ENCODE results near the gene CADM2. TPM values are rescaled to one million over a fixed set of nuclear protein-coding genes. Genes with fewer than 3 reads are reported as not detected.
"Not testable (repeated sequence)": the region's sequence is repeated elsewhere in the genome, so short reads cannot be mapped to it uniquely, and the experiment has no call there.

Gene CADM2
- total and polyA plus RNA-seq, 2 donors (not counting 3 experiments of a cell fraction or from before 2014, with no cell fraction given), result not detected

DNA sequence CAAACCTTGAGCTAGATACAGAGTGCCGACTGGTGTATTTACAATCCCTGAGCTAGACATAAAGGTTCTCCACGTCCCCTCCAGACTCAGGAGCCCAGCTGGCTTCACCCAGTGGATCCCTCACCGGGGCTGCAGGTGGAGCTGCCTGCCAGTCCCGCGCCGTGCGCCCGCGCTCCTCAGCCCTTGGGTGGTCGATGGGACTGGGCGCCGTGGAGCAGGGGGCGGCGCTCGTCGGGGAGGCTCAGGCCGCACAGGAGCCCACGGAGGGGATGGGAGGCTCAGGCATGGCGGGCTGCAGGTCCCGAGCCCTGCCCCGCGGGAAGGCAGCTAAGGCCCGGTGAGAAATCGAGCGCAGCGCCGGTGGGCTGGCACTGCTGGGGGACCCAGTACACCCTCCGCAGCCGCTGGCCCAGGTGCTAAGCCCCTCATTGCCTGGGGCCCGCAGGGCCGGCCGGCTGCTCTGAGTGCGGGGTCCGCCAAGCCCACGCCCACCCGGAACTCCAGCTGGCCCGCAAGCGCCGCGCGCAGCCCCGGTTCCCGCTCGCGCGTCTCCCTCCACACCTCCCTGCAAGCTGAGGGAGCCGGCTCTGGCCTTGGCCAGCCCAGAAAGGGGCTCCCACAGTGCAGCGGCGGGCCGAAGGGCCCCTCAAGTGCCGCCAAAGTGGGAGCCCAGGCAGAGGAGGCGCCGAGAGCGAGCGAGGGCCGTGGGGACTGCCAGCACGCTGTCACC lies 175.1 kb downstream of the CADM2 start:
- H3K79me2 ChIP-seq (ENCODE audit: control insufficient read depth, insufficient read depth, low read length); FAIRE-seq; H3K9me3 ChIP-seq (replicated peaks; ENCODE audit: control insufficient read depth, insufficient read depth, low read length); H3K36me3 ChIP-seq (ENCODE audit: control insufficient read depth in 2 of 2, extremely low read depth in 1 of 2, insufficient read depth in 2 of 2, low read length in 2 of 2); H2AFZ ChIP-seq (ENCODE audit: low read depth, low read length); DNase-seq (ENCODE audit: low read depth, low spot score); CTCF ChIA-PET; POLR2A ChIA-PET; H3K27me3 ChIP-seq (ENCODE audit: control insufficient read depth in 2 of 2, insufficient read depth in 2 of 2, low read length in 2 of 2); H3K27ac ChIP-seq (ENCODE audit: insufficient read depth, low read depth, low read length); H3K4me3 ChIP-seq (replicated peaks in 1 of 3; ENCODE audit: insufficient read depth in 1 of 3, low read depth in 1 of 3, low read length in 3 of 3); H3K4me1 ChIP-seq (ENCODE audit: control insufficient read depth, extremely low read depth, insufficient read depth, low read length); H3K9me1 ChIP-seq (replicated peaks; ENCODE audit: control insufficient read depth, extremely low read depth, insufficient read depth, low read length); BruUV-seq (replicated peaks); H3K4me2 ChIP-seq (ENCODE audit: insufficient read depth, low read length); H4K20me1 ChIP-seq (replicated peaks; ENCODE audit: control insufficient read depth, extremely low read depth, insufficient read depth, low read length); dilution Hi-C loops (cut with MboI; ENCODE audit: extremely low pct_ligation_motif_present, low sequenced_read_pairs); intact Hi-C loops (cut with micrococcal nuclease); H3K9ac ChIP-seq (replicated peaks; ENCODE audit: extremely low read depth, insufficient read depth, low read length): not testable (repeated sequence)

DNA sequence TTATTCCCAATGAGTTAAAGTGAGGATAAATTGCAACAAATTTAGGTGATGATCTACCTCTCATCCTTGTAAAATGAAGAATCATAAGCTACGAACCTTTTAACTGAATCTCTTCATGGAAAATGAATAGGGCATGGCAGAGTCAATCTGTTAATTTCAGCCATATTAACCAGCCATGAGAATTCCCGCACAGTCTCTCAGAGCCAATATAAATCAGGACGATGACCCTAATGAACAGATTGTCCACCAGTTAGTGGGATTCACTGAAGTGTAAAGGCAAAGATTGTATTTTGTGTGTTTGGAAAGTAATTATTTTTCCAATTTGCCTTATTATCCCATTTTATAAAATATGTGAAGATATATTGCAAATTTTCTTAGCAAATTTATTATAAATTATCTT lies 183.8 kb downstream of the CADM2 start:
- CTCF ChIA-PET, result no interaction called here
- DNase-seq (ENCODE audit: low read depth, low spot score) (no peak), FAIRE-seq (no peak)
- H3K9me1 ChIP-seq (replicated peaks; ENCODE audit: control insufficient read depth, extremely low read depth, insufficient read depth, low read length), result no peaks in the 10 kb centered on the region
- no peaks in the 10 kb centered on the region for H3K27me3 ChIP-seq (ENCODE audit: control insufficient read depth in 2 of 2, insufficient read depth in 2 of 2, low read length in 2 of 2)
- H3K9me3 ChIP-seq (replicated peaks; ENCODE audit: control insufficient read depth, insufficient read depth, low read length), result no peaks in the 10 kb centered on the region
- dilution Hi-C loops (cut with MboI; ENCODE audit: extremely low pct_ligation_motif_present, low sequenced_read_pairs), result no loop called here
- no peaks in the 10 kb centered on the region for H4K20me1 ChIP-seq (replicated peaks; ENCODE audit: control insufficient read depth, extremely low read depth, insufficient read depth, low read length)
- POLR2A ChIA-PET, result no interaction called here
- H3K9ac ChIP-seq (replicated peaks; ENCODE audit: extremely low read depth, insufficient read depth, low read length), result no peak overlapping the region
- H3K36me3 ChIP-seq (ENCODE audit: control insufficient read depth in 2 of 2, extremely low read depth in 1 of 2, insufficient read depth in 2 of 2, low read length in 2 of 2), result no peaks in the 10 kb centered on the region
- intact Hi-C loops (cut with micrococcal nuclease), result no loop called here
- TF ChIP-seq GATA2 (IDR thresholded peaks at IDR 0.05; ENCODE audit: insufficient read depth, insufficient read length, low read depth, low read length) (no peak), POLR2AphosphoS5 (IDR thresholded peaks at IDR 0.05; ENCODE audit: insufficient read depth, low read depth, low read length) (no peak)
- no peak overlapping the region for H3K4me2 ChIP-seq (ENCODE audit: insufficient read depth, low read length)
- H3K79me2 ChIP-seq (ENCODE audit: control insufficient read depth, insufficient read depth, low read length), result no peaks in the 10 kb centered on the region
- no peak overlapping the region for H3K27ac ChIP-seq (ENCODE audit: insufficient read depth, low read depth, low read length)
- H3K4me3 ChIP-seq (replicated peaks in 1 of 3; ENCODE audit: insufficient read depth in 1 of 3, low read depth in 1 of 3, low read length in 3 of 3), result no peak overlapping the region
- no peak overlapping the region for H2AFZ ChIP-seq (ENCODE audit: low read depth, low read length)
- no TSS peak for BruUV-seq (replicated peaks)
- no peaks in the 10 kb centered on the region for H3K4me1 ChIP-seq (ENCODE audit: control insufficient read depth, extremely low read depth, insufficient read depth, low read length)
